Fibroblast of gingiva (primary cell): ENCODE measurements around the gene CREBRF.
A peak's percentile ranks its signal among the peaks of the same experiment; 100 is the strongest.
"Not testable (repeated sequence)": the region's sequence is repeated elsewhere in the genome, so short reads cannot be mapped to it uniquely, and the experiment has no call there.

Experiments
- DNase-seq: peaks from one replicate; pipeline ENCODE4 v3.0.0-alpha.2; 2011; ENCODE audit warnings: low read depth

The CREBRF gene

GRCh38 chr5:173078878-173079277 lies 22.7 kb downstream of the CREBRF start:
- no peak for DNase-seq

GRCh38 chr5:173089581-173089980 lies 33.4 kb downstream of the CREBRF start:
- DNase-seq = no peak

- no peak for DNase-seq
Measured at GRCh38 chr5:173090639-173091038, 34.5 kb downstream of the CREBRF start.

- DNase-seq = no peak
Measured at GRCh38 chr5:173091981-173092380, 35.8 kb downstream of the CREBRF start.

- no peak for DNase-seq
Measured at GRCh38 chr5:173093606-173094005, 37.5 kb downstream of the CREBRF start.

GRCh38 chr5:173094012-173094661 lies 38.0 kb downstream of the CREBRF start:
- DNase-seq = peak; percentile 3

- no peak for DNase-seq
Measured at GRCh38 chr5:173098787-173099186, 42.6 kb downstream of the CREBRF start.

GRCh38 chr5:173099461-173099860 lies 43.3 kb downstream of the CREBRF start:
- DNase-seq = no peak

GRCh38 chr5:173101245-173101644 lies 45.1 kb downstream of the CREBRF start:
- DNase-seq = no peak

GRCh38 chr5:173103411-173103810 lies 47.3 kb downstream of the CREBRF start:
- DNase-seq = no peak

GRCh38 chr5:173108914-173109313 lies 52.8 kb downstream of the CREBRF start:
- DNase-seq = no peak

- no peak for DNase-seq
Measured at GRCh38 chr5:173114536-173114935, 58.4 kb downstream of the CREBRF start.

GRCh38 chr5:173119719-173120118 lies 63.6 kb downstream of the CREBRF start:
- no peak for DNase-seq

- DNase-seq = peak; percentile 65
Measured at GRCh38 chr5:173123416-173123815, 67.3 kb downstream of the CREBRF start.

GRCh38 chr5:173132166-173132565 lies 76.0 kb downstream of the CREBRF start:
- not testable (repeated sequence) for DNase-seq

GRCh38 chr5:173138707-173139106 lies 82.6 kb downstream of the CREBRF start:
- DNase-seq = no peak

- no peak for DNase-seq
Measured at GRCh38 chr5:173139631-173140030, 83.5 kb downstream of the CREBRF start.

GRCh38 chr5:173140769-173141168 lies 84.6 kb downstream of the CREBRF start:
- DNase-seq = no peak

- DNase-seq = no peak
Measured at GRCh38 chr5:173143567-173143966, 87.4 kb downstream of the CREBRF start.

- DNase-seq = peak; percentile 91
Measured at GRCh38 chr5:173144200-173145176, 88.3 kb downstream of the CREBRF start, which contains the start of gene BNIP1. TSS of gene BNIP1 (plus strand) at chr5:173144531. CDS start at chr5:173144546, 15 bp downstream.

GRCh38 chr5:173148354-173148753 lies 92.2 kb downstream of the CREBRF start:
- DNase-seq = no peak

- no peak for DNase-seq
Measured at GRCh38 chr5:173152547-173152946, 96.4 kb downstream of the CREBRF start.

GRCh38 chr5:173153842-173154241 lies 97.7 kb downstream of the CREBRF start:
- no peak for DNase-seq
